GM12891 (cell line): ENCODE results near the gene VPS33A.
"Not testable (repeated sequence)": the region's sequence is repeated elsewhere in the genome, so short reads cannot be mapped to it uniquely, and the experiment has no call there.

Experiments
- PAX5 ChIP-seq: IDR thresholded peaks from 2 replicates; pipeline ENCODE4 v1.6.1; 2011; ENCODE audit warnings: low read length, moderate library complexity, mild to moderate bottlenecking; ENCODE audit not compliant: insufficient read depth, severe bottlenecking
- POLR2A ChIP-seq: IDR thresholded peaks from 2 replicates; pipeline ENCODE4 v1.6.1; 2011; ENCODE audit warnings: low read depth, low read length, control low read depth
- POLR2AphosphoS5 ChIP-seq: IDR thresholded peaks from 2 replicates; pipeline ENCODE4 v1.6.1; 2011; ENCODE audit warnings: low read depth, low read length, control low read depth
- TAF1 ChIP-seq: IDR thresholded peaks from 2 replicates; pipeline ENCODE4 v1.6.1; 2011; ENCODE audit warnings: low read depth, low read length, control low read depth

GRCh38 chr12:122260735-122261134 lies 5.6 kb downstream of the VPS33A start:
- not testable (repeated sequence) for TF ChIP-seq POLR2AphosphoS5, TAF1, POLR2A, PAX5
